ENCODE results near the gene TMEM208. TPM values are rescaled to one million over a fixed set of nuclear protein-coding genes. Genes with fewer than 3 reads are reported as not detected.

TMEM208 gene
- total and polyA plus RNA-seq, 2 of the 13 experiments (the other 11 are each of a cell fraction or from before 2014, with no cell fraction given): 58.8 to 72.9 TPM

DNA sequence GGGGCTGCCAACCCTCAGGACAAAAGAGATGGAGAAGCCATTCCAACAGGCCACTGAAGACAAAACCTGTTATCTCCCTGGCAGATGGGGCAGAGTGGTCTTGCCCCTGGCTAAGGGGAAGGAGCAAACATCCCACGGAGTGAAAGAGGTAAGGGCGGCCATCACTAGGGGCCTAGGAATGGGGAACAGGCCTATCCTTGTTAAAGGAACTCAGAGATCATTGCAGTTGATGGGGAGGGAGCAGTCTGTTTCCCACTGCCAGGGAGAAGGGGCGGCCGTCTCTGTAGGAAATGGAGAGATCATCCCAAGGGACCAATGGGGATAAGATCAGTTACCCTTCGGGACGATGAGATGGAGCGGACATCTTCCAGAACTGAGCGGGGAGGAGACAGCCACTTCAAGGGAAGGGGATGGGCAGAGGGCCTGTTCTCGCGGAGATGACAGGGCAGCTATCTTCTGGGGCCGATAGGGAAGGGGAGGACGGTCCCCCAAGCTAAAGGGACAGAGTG is 581 bp upstream of the TMEM208 start (continued):
- TF ChIP-seq ZNF563 (CRISPR knock-in tag; IDR thresholded peaks at IDR 0.05) (0 out of 2 replicates have a peak, but pooled peaks have one; percentile 38), ZNF17 (CRISPR knock-in tag; IDR thresholded peaks at IDR 0.05) (0 out of 2 replicates have a peak, but pooled peaks have one; percentile 41), SALL1 (CRISPR knock-in tag; IDR thresholded peaks at IDR 0.05) (no peak), IRX3 (CRISPR knock-in tag; IDR thresholded peaks at IDR 0.05; ENCODE audit: borderline replicate concordance, low read depth) (no peak), IRF2 (CRISPR knock-in tag; IDR thresholded peaks at IDR 0.05) (no peak), POLR2G (IDR thresholded peaks at IDR 0.05; ENCODE audit: low read depth, low read length) (no peak), SMAD9 (CRISPR knock-in tag; IDR thresholded peaks at IDR 0.05) (no peak), FOXC1 (CRISPR knock-in tag; IDR thresholded peaks at IDR 0.05; ENCODE audit: borderline replicate concordance) (no peak), KDM1A (CRISPR knock-in tag; IDR thresholded peaks at IDR 0.05) (no peak), FOXJ3 (CRISPR knock-in tag; IDR thresholded peaks at IDR 0.05; ENCODE audit: borderline replicate concordance) (no peak), RORA (CRISPR knock-in tag; IDR thresholded peaks at IDR 0.05) (no peak), ZNF652 (CRISPR knock-in tag; IDR thresholded peaks at IDR 0.05; ENCODE audit: borderline replicate concordance, low read depth) (no peak), ZBTB20 (CRISPR knock-in tag; IDR thresholded peaks at IDR 0.05; ENCODE audit: borderline replicate concordance, low read depth) (no peak)
- TF ChIP-seq, protein P1, sequence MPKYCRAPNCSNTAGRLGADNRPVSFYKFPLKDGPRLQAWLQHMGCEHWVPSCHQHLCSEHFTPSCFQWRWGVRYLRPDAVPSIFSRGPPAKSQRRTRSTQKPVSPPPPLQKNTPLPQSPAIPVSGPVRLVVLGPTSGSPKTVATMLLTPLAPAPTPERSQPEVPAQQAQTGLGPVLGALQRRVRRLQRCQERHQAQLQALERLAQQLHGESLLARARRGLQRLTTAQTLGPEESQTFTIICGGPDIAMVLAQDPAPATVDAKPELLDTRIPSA (CRISPR knock-in tag; IDR thresholded peaks at IDR 0.05; ENCODE audit: borderline replicate concordance): no peak
- TF ChIP-seq, protein P2, sequence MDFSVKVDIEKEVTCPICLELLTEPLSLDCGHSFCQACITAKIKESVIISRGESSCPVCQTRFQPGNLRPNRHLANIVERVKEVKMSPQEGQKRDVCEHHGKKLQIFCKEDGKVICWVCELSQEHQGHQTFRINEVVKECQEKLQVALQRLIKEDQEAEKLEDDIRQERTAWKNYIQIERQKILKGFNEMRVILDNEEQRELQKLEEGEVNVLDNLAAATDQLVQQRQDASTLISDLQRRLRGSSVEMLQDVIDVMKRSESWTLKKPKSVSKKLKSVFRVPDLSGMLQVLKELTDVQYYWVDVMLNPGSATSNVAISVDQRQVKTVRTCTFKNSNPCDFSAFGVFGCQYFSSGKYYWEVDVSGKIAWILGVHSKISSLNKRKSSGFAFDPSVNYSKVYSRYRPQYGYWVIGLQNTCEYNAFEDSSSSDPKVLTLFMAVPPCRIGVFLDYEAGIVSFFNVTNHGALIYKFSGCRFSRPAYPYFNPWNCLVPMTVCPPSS (IDR thresholded peaks at IDR 0.05): no peak
- TF ChIP-seq, protein P3, sequence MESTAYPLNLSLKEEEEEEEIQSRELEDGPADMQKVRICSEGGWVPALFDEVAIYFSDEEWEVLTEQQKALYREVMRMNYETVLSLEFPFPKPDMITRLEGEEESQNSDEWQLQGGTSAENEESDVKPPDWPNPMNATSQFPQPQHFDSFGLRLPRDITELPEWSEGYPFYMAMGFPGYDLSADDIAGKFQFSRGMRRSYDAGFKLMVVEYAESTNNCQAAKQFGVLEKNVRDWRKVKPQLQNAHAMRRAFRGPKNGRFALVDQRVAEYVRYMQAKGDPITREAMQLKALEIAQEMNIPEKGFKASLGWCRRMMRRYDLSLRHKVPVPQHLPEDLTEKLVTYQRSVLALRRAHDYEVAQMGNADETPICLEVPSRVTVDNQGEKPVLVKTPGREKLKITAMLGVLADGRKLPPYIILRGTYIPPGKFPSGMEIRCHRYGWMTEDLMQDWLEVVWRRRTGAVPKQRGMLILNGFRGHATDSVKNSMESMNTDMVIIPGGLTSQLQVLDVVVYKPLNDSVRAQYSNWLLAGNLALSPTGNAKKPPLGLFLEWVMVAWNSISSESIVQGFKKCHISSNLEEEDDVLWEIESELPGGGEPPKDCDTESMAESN (CRISPR knock-in tag; conservative IDR thresholded peaks at IDR 0.05): peak; percentile 57; the same call in 1 of the 2 replicates
- TF ChIP-seq, protein P4, sequence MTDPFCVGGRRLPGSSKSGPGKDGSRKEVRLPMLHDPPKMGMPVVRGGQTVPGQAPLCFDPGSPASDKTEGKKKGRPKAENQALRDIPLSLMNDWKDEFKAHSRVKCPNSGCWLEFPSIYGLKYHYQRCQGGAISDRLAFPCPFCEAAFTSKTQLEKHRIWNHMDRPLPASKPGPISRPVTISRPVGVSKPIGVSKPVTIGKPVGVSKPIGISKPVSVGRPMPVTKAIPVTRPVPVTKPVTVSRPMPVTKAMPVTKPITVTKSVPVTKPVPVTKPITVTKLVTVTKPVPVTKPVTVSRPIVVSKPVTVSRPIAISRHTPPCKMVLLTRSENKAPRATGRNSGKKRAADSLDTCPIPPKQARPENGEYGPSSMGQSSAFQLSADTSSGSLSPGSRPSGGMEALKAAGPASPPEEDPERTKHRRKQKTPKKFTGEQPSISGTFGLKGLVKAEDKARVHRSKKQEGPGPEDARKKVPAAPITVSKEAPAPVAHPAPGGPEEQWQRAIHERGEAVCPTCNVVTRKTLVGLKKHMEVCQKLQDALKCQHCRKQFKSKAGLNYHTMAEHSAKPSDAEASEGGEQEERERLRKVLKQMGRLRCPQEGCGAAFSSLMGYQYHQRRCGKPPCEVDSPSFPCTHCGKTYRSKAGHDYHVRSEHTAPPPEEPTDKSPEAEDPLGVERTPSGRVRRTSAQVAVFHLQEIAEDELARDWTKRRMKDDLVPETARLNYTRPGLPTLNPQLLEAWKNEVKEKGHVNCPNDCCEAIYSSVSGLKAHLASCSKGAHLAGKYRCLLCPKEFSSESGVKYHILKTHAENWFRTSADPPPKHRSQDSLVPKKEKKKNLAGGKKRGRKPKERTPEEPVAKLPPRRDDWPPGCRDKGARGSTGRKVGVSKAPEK (CRISPR knock-in tag; IDR thresholded peaks at IDR 0.05; ENCODE audit: borderline replicate concordance): no peak

Measured in HepG2 (cell line).